ENCODE measurements around the gene PTGIR. TPM values are rescaled to one million over a fixed set of nuclear protein-coding genes. Genes with fewer than 3 reads are reported as not detected.

PTGIR gene
- 0.04 and 1.6 TPM in 2 replicates for total RNA-seq

GRCh38 chr19:46624958-46625661 lies at the start of gene PTGIR:
PTGIR (minus strand) TSS chr19:46625089; CDS start chr19:46624225, 864 bp downstream.

GRCh38 chr19:46661020-46661731 lies 36.3 kb upstream of the PTGIR start, which contains the start of gene DACT3:
DACT3 (minus strand) TSS chr19:46661182; CDS start chr19:46661064, 118 bp downstream.

GRCh38 chr19:46635920-46636761 lies 11.3 kb upstream of the PTGIR start, which contains the start of gene GNG8:
GNG8 (minus strand) TSS chr19:46636202; CDS start chr19:46634682, 1,520 bp downstream.

GRCh38 chr19:46601318-46602224 lies 23.3 kb downstream of the PTGIR start, which contains the start of gene CALM3:
CALM3 (plus strand) TSS chr19:46601330; CDS start chr19:46601435, 105 bp downstream.

Other genes starting within 250 kb of the PTGIR start
- 16.8 and 27.7 TPM in 2 replicates for gene CCDC8, start 211.5 kb downstream of the PTGIR start, total RNA-seq
- not detected in 2 replicates for gene PNMA8C, start 196.2 kb downstream of the PTGIR start, total RNA-seq
- gene PNMA8A, start 153.5 kb downstream of the PTGIR start, total RNA-seq: 0.87 and 1.2 TPM in 2 replicates
- under 0.01 and 0.04 TPM in 2 replicates for gene PNMA8B, start 129.2 kb downstream of the PTGIR start, total RNA-seq
- gene CALM3, start 23.8 kb downstream of the PTGIR start, total RNA-seq: 178 and 232 TPM in 2 replicates
- not detected in 2 replicates for gene GNG8, start 11.1 kb upstream of the PTGIR start, total RNA-seq
- gene DACT3, start 36.1 kb upstream of the PTGIR start, total RNA-seq: 0.23 and 0.27 TPM in 2 replicates
- gene PRKD2, start 92.0 kb upstream of the PTGIR start, total RNA-seq: 26.9 and 35.5 TPM in 2 replicates
- gene FKRP, start 121.0 kb upstream of the PTGIR start, total RNA-seq: 11.0 and 19.3 TPM in 2 replicates
- gene STRN4, start 121.4 kb upstream of the PTGIR start, total RNA-seq: 80.3 and 86.1 TPM in 2 replicates
- gene SLC1A5, start 163.5 kb upstream of the PTGIR start, total RNA-seq: 294 and 297 TPM in 2 replicates
- 241 and 373 TPM in 2 replicates for gene AP2S1, start 225.8 kb upstream of the PTGIR start, total RNA-seq
- gene ARHGAP35, start 235.9 kb upstream of the PTGIR start, total RNA-seq: 19.5 and 24.4 TPM in 2 replicates

Data from hair follicular keratinocyte (primary cell).